Breast epithelium (tissue), 4 donors: ENCODE data around the gene C1QTNF6. TPM values are rescaled to one million over a fixed set of nuclear protein-coding genes. Genes with fewer than 3 reads are reported as not detected.

Experiments
- DNase-seq, 2 donors: peaks; one replicate each; pipeline ENCODE4 v3.0.0-alpha.2; 2019; ENCODE audit warnings: low spot score in 2 of 2
- H3K27ac ChIP-seq, 2 donors: fragments of 200-600 bp; sonication (generic) in 1 of 2; one replicate each; pipeline ENCODE4 v1.5.1; 2016 to 2019; ENCODE audit warnings: mild to moderate bottlenecking in 1 of 2
- H3K27me3 ChIP-seq, 2 donors: fragments of 200-600 bp; sonication (generic) in 1 of 2; one replicate each; pipeline versions ENCODE4 v1.5.1 to v1.6.0; 2017 to 2019; ENCODE audit warnings: control low read depth in 1 of 2, mild to moderate bottlenecking in 1 of 2
- H3K36me3 ChIP-seq: fragments of 200-600 bp; one replicate; pipeline ENCODE4 v1.5.1; 2019
- H3K4me1 ChIP-seq, 2 donors: fragments of 200-600 bp; sonication (generic); one replicate each; pipeline ENCODE4 v1.5.1; 2016 to 2019; ENCODE audit warnings: control low read depth in 1 of 2
- H3K4me3 ChIP-seq, 3 donors: fragments of 200-600 bp; sonication (generic); 1 replicate in 2 of 3; 2 replicates in 1 of 3; pipeline ENCODE4 v1.5.1; 2016 to 2019; ENCODE audit warnings: mild to moderate bottlenecking in 3 of 3, moderate library complexity in 2 of 3
- H3K9me3 ChIP-seq, 2 donors: fragments of 200-600 bp; sonication (generic) in 1 of 2; one replicate each; pipeline ENCODE4 v1.5.1; 2016 to 2019; ENCODE audit warnings: control low read depth in 1 of 2
- CTCF ChIP-seq, 3 donors: fragments of 450-650 bp; IDR thresholded peaks; one replicate each; pipeline ENCODE4 v1.5.1; 2016 to 2017; ENCODE audit warnings: antibody characterized with exemption in 3 of 3, mild to moderate bottlenecking in 3 of 3, moderate library complexity in 3 of 3
- POLR2A ChIP-seq: fragments of 450-650 bp; IDR thresholded peaks from one replicate; pipeline ENCODE4 v1.6.1; 2016; ENCODE audit warnings: antibody characterized with exemption, mild to moderate bottlenecking, moderate library complexity
- POLR2AphosphoS5 ChIP-seq, 3 donors: sonication (generic); formaldehyde crosslinking; IDR thresholded peaks; one replicate each; pipeline ENCODE4 v1.6.1; 2017; ENCODE audit warnings: antibody characterized with exemption in 3 of 3
- intact Hi-C: fragments of 100-400 bp; cut with DNase I; formaldehyde crosslinking; loops from one replicate; pipeline ENCODE4 v1.15.1; 2023; ENCODE audit warnings: low total_unique reads
- total RNA-seq, 3 donors: library from RNA; depleted of rRNA; stranded (reverse); fragments of >200 nt; gene quantifications; one replicate each; pipeline ENCODE4 v1.1.0, GENCODE V29; 2016

Gene C1QTNF6
- total RNA-seq, 3 donors from 2014 or later, result 2.2 to 3.6 (median 3.5) TPM

GRCh38 chr22:37224757-37225420 lies 36.8 kb upstream of the C1QTNF6 start:
- intact Hi-C loops, result loop anchor here (5.0 kb wide), 1 partner anchor 593 kb away; no protein-coding TSS in a partner anchor
- Histone ChIP-seq H3K4me1 (no peaks in the 10 kb centered on the region), H3K9me3 (no peaks in the 10 kb centered on the region), H3K36me3 (no peaks in the 10 kb centered on the region), H3K27me3 (no peaks in the 10 kb centered on the region), H3K4me3 (no peak overlapping the region), H3K27ac (no peak overlapping the region)
- DNase-seq, result no peak
- TF ChIP-seq POLR2A (no peak), CTCF (IDR thresholded peaks at IDR 0.05) (no peak), POLR2AphosphoS5 (IDR thresholded peaks at IDR 0.05) (no peak)

- DNase-seq, result no peak
- Histone ChIP-seq H3K36me3 (no peaks in the 10 kb centered on the region), H3K9me3 (no peaks in the 10 kb centered on the region), H3K4me3 (no peak overlapping the region), H3K27me3 (no peaks in the 10 kb centered on the region), H3K27ac (no peak overlapping the region), H3K4me1 (no peaks in the 10 kb centered on the region)
- intact Hi-C loops, result loop anchor here (5.0 kb wide), 1 partner anchor 592 kb away; no protein-coding TSS in a partner anchor
- no peak for TF ChIP-seq POLR2AphosphoS5 (IDR thresholded peaks at IDR 0.05)
- no peak for TF ChIP-seq POLR2A
- TF ChIP-seq CTCF (IDR thresholded peaks at IDR 0.05), result no peak
These were observed 36.0 kb upstream of the C1QTNF6 start for GRCh38 chr22:37223965-37224551.

GRCh38 chr22:37222440-37222971 lies 34.5 kb upstream of the C1QTNF6 start:
- TF ChIP-seq POLR2AphosphoS5 (IDR thresholded peaks at IDR 0.05) (no peak), CTCF (IDR thresholded peaks at IDR 0.05) (no peak), POLR2A (no peak)
- no peak for DNase-seq
- no peaks in the 10 kb centered on the region for H3K36me3 ChIP-seq
- H3K4me3 ChIP-seq, result no peak overlapping the region
- H3K27ac ChIP-seq, result no peak overlapping the region
- H3K4me1 ChIP-seq, result no peaks in the 10 kb centered on the region
- intact Hi-C loops, result loop anchor here (5.0 kb wide), 1 partner anchor 590 kb away; no protein-coding TSS in a partner anchor
- no peaks in the 10 kb centered on the region for H3K9me3 ChIP-seq
- H3K27me3 ChIP-seq, result no peaks in the 10 kb centered on the region

GRCh38 chr22:37221424-37222333 lies 33.6 kb upstream of the C1QTNF6 start:
- H3K4me1 ChIP-seq, result no peaks in the 10 kb centered on the region
- no peak overlapping the region for H3K27ac ChIP-seq
- TF ChIP-seq CTCF (IDR thresholded peaks at IDR 0.05) (no peak), POLR2A (no peak), POLR2AphosphoS5 (IDR thresholded peaks at IDR 0.05) (no peak)
- H3K9me3 ChIP-seq, result no peaks in the 10 kb centered on the region
- H3K27me3 ChIP-seq, result no peaks in the 10 kb centered on the region
- intact Hi-C loops, result loop anchor here (5.0 kb wide), 1 partner anchor 589 kb away; no protein-coding TSS in a partner anchor
- no peak for DNase-seq
- H3K4me3 ChIP-seq, result no peak overlapping the region
- no peaks in the 10 kb centered on the region for H3K36me3 ChIP-seq
